Testis (tissue), 2 donors: ENCODE measurements around the gene FAM53A.

Experiments
- POLR2A ChIP-seq: fragments of 450-650 bp; IDR thresholded peaks from one replicate; pipeline ENCODE4 v1.6.1; 2017; ENCODE audit warnings: antibody characterized with exemption, mild to moderate bottlenecking, moderate library complexity
- TF ChIP-seq, protein P1 (sequence below), 3 experiments: fragments of 450-650 bp in 2 of 3; fragments of 200-600 bp in 1 of 3; sonication (generic) in 1 of 3; IDR thresholded peaks; one replicate each; pipeline ENCODE4 v1.5.1; 2016 to 2019; ENCODE audit warnings: antibody characterized with exemption in 3 of 3, mild to moderate bottlenecking in 2 of 3, moderate library complexity in 1 of 3

- TF ChIP-seq, protein P1, sequence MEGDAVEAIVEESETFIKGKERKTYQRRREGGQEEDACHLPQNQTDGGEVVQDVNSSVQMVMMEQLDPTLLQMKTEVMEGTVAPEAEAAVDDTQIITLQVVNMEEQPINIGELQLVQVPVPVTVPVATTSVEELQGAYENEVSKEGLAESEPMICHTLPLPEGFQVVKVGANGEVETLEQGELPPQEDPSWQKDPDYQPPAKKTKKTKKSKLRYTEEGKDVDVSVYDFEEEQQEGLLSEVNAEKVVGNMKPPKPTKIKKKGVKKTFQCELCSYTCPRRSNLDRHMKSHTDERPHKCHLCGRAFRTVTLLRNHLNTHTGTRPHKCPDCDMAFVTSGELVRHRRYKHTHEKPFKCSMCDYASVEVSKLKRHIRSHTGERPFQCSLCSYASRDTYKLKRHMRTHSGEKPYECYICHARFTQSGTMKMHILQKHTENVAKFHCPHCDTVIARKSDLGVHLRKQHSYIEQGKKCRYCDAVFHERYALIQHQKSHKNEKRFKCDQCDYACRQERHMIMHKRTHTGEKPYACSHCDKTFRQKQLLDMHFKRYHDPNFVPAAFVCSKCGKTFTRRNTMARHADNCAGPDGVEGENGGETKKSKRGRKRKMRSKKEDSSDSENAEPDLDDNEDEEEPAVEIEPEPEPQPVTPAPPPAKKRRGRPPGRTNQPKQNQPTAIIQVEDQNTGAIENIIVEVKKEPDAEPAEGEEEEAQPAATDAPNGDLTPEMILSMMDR (IDR thresholded peaks at IDR 0.05): no peak
- no peak for TF ChIP-seq POLR2A
These were observed 22.4 kb downstream of the FAM53A start for GRCh38 chr4:1661695-1662094.
